CD4-positive, alpha-beta T cell treated with Interleukin-15 for 4 hours (primary cell): ENCODE measurements around the gene HNF1A.
"Not testable (repeated sequence)": the region's sequence is repeated elsewhere in the genome, so short reads cannot be mapped to it uniquely, and the experiment has no call there.

Experiments used
- DNase-seq: peaks from one replicate; pipeline ENCODE4 v3.0.0-alpha.2; 2020; ENCODE audit warnings: low spot score

The HNF1A gene

GRCh38 chr12:120978296-120979219 is at the start of gene HNF1A:
HNF1A (plus strand) TSS chr12:120978543; CDS start chr12:120978769, 226 bp downstream.
- no peak for DNase-seq

DNA sequence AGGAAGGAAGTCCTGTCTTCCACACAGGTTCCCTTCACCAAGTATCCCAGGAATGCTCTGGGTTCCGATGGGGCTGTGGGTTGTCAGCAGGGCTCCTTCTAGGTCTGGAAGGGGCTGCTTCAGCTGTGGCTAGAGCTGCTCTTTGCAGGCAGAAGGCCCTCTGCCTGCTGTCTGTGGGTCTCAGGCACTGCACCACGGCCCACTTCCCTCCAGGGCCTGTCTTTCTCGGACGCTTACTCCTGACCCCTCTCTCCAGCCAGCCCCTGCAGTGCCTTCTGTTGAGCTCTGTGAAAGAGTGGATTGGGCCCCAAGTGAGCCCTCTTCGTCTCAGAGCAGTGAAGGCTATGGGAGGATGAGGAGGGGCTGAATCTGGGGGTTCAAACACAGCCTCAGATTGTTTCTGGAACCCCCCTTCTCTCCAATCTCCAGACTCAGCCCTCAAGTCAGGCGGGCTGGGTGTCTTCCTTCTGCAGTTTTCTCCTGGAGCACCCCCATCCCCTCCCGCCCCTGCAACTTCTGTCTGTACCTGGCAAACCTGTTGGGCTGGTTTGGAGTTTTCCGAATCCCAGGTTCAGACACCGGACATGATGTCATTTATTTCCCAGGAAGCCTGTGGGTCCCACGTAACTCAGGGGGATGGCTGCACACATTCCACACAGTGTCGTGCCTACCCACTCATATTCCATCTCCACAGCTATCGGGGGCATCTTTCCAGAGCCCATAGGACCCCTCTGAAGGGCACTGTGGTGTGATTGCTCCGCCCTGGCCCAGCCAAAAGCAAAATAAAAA is 49.3 kb upstream of the HNF1A start:
- no peak for DNase-seq

- DNase-seq, result no peak
Observed at GRCh38 chr12:120930032-120930431, 48.3 kb upstream of the HNF1A start.

DNA sequence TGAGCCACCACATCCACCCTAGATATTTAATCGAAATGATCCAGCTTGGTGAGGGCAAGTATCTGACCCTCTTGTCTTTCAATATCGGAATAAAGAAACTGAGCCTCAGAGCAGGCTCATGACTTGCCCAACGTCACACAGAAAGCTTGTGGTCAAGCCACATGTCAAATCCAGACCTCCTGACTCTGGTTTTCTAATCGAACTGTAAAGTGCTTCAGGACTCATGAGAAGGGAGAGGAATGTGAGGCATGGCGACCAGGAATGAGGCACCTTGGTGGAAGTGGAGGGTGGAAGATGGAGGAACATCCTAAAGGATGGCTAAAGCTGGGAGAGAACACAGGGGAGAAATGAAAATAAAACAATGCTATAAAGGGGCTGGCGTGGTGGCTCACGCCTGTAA is 46.3 kb upstream of the HNF1A start:
- no peak for DNase-seq

- no peak for DNase-seq
Observed at GRCh38 chr12:120932956-120933526, 45.3 kb upstream of the HNF1A start.

GRCh38 chr12:120933786-120934185 is 44.6 kb upstream of the HNF1A start:
- DNase-seq, result no peak

- no peak for DNase-seq
Observed at GRCh38 chr12:120936197-120936596, 42.1 kb upstream of the HNF1A start.

DNA sequence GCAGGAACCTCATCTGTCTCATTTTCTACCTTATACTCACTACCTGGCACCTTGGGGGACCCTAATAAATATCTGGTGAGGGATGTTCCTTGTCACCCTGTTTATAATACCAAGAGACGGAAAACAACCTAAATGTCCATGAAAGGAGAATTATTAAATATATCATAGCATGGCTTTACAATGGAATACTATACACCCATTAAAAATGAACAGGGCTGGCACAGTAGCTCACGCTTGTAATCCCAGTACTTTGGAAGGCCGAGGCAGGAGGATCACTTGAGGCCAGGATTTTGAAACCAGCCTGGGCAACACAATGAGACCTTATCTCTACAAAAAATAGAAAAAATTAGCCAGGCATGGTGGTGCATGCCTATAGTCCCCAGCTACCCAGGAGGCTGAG is 39.8 kb upstream of the HNF1A start:
- DNase-seq, result no peak

DNA sequence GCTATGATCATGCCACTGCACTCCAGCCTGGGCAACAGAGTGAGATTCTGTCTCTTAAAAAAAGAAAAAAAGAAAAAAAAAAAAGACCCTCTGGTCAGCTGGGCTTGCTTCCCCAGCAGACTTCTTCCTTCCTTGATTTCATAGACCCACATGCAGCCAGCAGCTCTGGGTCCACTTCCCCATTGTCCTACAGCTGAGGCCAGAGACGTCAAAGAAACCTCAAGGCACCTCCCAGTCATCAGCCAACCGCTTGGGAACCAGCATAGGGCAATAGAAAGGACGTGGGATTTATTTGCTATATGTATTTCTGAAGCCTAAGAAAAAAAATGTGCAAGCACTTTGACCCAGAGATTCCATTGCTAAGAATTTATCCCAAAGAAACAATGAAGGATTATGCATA is 38.8 kb upstream of the HNF1A start:
- DNase-seq, result no peak

DNA sequence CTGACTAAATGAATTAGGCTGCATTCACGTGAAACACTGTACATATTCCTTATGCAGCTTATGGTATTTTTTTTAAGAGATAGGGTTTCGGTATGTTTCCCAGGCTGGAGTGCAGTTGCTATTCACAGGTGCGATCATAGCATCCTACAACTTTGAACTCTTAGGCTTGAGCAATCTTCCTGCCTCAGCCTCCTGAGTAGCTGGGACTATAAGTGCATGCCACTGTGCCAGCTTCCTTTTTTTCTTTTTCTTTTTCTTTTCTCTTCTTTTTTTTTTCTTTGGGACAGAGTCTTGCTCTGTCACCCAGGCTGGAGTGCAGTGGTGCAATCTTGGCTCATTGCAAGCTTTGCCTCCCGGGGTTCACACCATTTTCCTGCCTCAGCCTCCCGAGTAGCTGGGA is 38.3 kb upstream of the HNF1A start:
- DNase-seq, result no peak

DNA sequence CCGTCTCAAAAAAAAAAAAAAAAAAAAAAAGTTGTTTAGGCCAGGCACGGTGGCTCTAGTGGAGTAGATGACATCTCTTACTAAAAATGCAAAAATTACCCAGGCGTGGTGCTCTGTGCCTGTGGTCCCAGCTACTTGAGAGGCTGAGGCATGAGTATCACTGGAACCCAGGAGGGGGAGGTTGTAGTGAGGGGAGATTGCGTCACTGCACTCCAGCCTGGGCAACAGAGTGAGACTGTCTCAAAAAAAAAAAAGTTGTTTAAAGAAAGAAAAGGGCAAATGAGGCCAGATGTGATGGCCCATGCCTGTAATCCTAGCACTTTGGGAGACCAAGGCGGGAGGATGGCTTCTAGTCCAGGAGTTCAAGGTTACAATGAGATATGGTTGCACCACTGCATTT is 37.5 kb upstream of the HNF1A start:
- no peak for DNase-seq

- DNase-seq, result no peak
Observed at GRCh38 chr12:120941412-120941811, 36.9 kb upstream of the HNF1A start.

DNA sequence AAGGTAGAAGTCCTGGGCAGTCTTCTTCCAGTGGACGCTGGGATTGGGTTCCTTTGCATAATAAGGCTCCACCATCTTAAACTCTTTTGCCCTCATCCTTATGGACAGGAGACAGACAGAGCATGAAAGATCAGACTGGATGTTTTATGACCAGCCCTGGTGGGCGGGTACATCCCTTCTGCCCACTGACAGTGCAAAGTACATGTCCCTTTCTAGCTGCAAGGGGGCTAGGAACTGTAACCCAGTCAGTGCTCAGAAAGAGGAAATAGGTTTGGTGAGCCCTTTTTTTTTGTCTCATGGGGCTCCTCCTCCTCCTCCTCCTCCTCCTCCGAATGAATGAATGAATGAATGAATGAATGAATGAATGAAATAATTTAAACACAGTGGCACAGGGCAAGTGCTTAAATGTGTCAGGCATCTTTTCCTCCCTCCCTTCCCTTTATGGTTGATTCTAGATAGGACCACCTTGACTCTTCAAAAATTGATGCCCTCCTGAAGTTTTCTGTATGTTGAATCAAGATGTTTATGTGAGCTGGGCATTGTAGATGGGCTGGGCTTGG is 36.4 kb upstream of the HNF1A start:
- DNase-seq, result no peak

- no peak for DNase-seq
Observed at GRCh38 chr12:120943482-120943881, 34.9 kb upstream of the HNF1A start.

DNA sequence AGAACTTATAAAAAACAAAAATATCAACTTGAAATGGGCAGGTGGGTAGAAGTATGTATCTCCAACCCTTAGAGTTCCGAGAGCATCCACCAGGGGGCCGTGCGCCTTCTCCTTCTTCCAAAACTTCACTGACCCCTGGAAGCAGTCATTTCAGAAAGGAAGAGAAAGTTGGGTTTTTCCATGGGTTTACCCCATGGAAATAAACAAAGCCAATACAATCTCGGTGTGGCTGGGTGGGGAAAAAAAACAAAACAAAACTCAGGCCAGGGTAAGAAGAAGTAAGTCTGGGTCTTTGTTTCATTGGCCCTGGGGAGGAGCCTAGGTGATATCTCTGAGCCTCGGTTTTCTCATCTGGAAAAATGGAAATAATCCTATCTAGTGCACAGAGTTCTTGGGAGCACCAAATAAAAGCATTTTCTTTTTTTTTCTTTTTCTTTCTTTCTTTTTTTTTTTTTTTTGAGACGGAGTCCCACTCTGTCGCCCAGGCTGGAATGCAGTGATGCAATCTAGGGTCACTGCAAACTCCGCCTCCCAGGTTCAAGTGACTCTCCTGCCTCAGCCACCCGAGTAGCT is 33.6 kb upstream of the HNF1A start:
- DNase-seq, result peak; percentile 48

GRCh38 chr12:120945516-120945915 is 32.8 kb upstream of the HNF1A start:
- DNase-seq, result not testable (repeated sequence)

DNA sequence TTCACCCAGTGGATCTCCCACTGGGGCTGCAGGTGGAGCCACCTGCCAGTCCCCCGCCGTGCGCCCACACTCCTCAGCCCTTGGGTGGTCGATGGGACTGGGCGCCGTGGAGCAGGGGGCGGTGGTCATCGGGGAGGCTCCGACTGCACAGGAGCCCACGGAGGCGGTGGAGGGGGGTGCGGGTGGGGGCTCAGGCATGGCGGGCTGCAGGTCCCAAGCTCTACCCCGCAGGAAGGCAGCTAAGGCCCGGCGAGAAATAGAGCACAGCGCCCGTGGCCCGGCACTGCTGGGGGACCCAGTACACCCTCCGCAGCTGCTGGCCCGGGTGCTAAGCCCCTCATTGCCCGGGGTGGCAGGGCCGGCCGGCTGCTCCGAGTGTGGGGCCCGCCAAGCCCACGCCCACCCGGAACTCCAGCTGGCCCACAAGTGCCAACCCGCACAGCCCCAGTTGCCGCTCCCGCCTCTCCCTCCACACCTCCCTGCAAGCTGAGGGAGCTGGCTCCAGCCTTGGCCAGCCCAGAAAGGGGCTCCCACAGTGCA is 28.0 kb upstream of the HNF1A start:
- not testable (repeated sequence) for DNase-seq

- no peak for DNase-seq
Observed at GRCh38 chr12:120950807-120951206, 27.5 kb upstream of the HNF1A start.

- no peak for DNase-seq
Observed at GRCh38 chr12:120955232-120955631, 23.1 kb upstream of the HNF1A start.

GRCh38 chr12:120956579-120957300 is 21.6 kb upstream of the HNF1A start:
- DNase-seq, result no peak
